KBM-7 (cell line): Measurements from ENCODE around the gene CCDC175.

ENCODE experiments used
- DNase-seq: peaks from one replicate; pipeline ENCODE4 v3.0.0-alpha.2; 2015
- in situ Hi-C: fragments of 300-500 bp; cut with MboI; formaldehyde crosslinking; loops from 2 replicates; pipeline ENCODE4 v1.14.3; 2020; ENCODE audit warnings: low sequenced_read_pairs, low pct_unique_long_range_greater_than_20kb, mixed read lengths

Gene CCDC175

DNA sequence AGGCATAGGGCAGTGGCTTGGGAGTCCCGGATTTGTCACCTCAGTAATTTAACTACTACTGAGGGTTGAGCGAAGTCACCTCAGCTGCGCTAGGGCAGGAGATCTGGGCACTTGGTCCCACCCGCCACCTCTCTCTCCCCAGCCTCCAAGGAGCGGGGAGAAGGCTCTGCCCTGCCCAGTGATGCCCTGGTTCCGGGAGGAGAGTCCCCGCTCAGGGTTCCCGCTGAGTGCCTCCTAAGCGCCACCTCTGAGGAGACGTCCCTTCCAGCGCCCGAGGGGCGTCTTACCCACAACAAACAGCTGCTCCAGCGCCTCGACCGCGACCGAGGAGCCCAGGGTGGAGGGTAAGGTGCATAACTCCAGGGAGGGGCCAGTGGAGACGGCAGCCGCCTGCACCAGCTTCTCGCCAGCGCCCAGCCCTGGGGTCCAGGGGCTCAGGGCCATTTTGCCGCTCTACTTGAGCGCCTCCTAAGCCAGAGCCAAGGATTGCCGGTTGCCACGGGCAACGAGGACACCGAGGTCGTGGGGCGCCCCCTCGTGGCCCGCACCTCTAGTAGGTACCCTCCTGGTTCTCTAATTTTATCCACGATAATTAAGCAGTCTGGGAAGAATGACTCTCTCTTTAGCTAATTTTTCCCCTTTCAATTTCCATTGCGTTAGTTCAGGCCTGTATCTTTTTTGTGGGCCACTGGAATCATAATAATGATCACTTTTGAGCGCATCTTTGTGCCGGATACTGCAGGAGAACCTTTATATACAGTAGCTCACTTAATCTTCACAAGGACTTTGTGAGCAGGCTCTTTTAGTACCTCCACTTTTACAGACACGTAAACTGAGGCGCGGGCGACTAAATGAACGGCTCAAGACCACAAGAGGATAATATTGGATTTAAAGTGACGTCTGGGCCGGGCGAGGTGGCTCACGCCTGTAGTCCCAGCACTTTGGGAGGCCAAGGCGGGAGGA lies at the start of gene CCDC175:
Gene CCDC175 (minus strand): TSS at position 481 of the 963 bp plus-strand sequence. CDS start 37 bp downstream, at position 444.
- DNase-seq = peak; percentile 80
- in situ Hi-C loops = no loop called here

DNA sequence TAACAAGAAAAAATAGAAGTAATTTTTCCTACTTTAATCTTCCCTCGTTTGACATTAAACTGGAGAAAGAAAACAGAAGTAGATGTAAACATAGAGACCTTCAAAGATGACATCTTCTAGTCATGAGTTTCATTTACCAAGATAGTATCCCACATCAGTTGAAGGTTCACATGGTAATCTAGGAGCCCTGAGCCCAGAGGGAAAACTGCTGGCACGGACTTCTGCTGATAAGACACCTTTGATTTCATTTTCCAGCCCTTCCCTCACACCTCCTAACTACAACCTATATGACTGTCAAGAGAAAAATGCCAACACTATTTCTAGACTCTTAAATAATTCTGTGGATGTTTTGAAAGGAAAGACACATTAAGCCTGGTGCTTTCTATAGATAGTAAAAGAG lies 46.0 kb upstream of the CCDC175 start:
- in situ Hi-C loops = no loop called here
- no peak for DNase-seq

- in situ Hi-C loops = no loop called here
- DNase-seq = no peak
These were observed 42.4 kb upstream of the CCDC175 start for GRCh38 chr14:59619061-59619460.

- no peak for DNase-seq
- in situ Hi-C loops = no loop called here
These were observed 24.4 kb upstream of the CCDC175 start for GRCh38 chr14:59601056-59601455.

DNA sequence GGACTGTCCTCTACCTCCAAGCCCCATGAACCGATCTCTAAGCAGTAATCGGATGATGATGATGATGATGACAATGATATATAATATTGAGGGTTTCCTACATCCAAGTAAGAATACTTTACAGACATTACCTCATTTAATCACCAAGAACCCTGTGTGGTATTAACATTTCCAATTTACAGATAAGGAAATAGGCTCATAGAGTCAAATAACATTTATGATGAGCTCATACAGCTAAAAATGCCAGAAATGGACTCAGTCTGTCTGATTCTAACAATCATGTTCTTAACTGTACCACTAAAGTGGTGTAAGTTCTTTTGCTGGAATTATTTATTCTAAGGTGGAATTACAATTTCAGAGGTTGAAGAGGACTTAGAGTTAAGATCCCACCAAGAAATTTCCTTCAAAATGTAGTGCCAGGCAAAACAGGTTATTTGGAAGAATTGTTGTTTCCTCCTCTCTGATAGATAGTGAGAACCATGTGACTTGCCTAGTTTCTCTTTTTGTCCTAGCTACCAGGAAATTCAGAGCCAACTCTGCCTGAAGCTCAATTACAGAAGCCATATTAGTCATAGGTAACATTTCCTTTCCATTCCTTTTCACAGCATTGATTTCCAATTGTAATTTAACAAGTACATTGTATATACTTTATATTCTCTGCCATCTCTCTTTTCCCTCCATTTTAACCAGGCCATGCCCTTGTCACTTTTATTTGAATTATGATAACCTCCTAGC lies 23.8 kb upstream of the CCDC175 start:
- no peak for DNase-seq
- in situ Hi-C loops = no loop called here

DNA sequence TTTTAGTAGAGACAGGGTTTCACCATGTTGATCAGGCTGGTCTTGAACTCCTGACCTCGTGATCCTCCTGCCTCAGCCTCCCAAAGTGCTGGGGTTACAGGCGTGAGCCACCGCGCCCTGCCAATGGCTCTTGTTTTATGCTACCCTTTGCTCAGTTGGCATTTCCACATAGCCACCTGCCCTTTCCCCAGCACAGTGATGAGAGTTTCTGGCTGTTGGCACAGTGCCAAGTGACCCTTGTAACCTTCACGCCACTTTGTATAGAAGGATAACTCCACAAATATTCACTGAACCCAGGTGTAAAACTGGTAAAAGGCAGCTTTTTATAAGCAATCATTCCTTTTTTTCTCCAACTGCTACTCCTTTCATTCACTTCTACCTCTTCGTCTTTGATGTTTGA lies 18.5 kb upstream of the CCDC175 start:
- no peak for DNase-seq
- in situ Hi-C loops = no loop called here

DNA sequence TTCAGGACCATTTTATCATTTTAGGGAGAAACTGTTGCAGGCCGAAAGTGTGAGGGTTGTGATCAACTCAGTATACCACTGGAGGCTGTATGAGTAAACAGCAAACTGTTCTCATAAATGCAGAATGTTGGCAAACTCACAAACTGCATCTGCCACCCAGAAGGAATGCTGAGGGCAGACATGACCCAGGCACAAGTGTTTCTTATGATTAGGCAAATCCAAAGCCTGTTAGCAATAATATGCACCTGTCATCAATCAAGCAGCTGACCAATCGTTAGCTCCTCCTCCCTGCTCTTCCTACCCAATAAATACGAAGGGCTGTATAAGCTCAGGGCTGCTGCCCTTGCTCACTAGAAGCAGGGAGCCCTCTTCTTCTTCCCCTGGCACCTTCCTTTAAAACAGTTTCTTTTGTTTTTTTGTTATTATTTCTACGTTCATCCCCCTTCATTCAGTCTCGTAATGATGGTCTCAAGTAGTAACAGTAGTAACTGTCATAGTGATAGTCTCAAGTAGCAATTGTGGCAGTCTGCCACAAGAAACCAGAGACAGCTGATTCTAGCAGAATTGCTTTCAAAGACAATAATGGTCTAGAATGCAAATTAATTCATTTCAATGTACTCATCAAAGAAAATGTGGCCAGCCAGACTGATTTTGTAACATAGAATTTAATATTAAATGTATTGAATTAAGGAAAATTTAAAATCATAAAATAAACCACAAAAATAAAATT lies 15.2 kb upstream of the CCDC175 start:
- in situ Hi-C loops = no loop called here
- no peak for DNase-seq

- no peak for DNase-seq
- in situ Hi-C loops = no loop called here
These were observed 11.5 kb upstream of the CCDC175 start for GRCh38 chr14:59588101-59588500.

- DNase-seq = peak; percentile 70
- in situ Hi-C loops = no loop called here
These were observed 9.4 kb upstream of the CCDC175 start for GRCh38 chr14:59585891-59586554.

GRCh38 chr14:59583755-59584154 lies 7.1 kb upstream of the CCDC175 start:
- peak; percentile 27 for DNase-seq
- in situ Hi-C loops = no loop called here

GRCh38 chr14:59582845-59583509 lies 6.4 kb upstream of the CCDC175 start:
- peak; percentile 88 for DNase-seq
- in situ Hi-C loops = no loop called here

DNA sequence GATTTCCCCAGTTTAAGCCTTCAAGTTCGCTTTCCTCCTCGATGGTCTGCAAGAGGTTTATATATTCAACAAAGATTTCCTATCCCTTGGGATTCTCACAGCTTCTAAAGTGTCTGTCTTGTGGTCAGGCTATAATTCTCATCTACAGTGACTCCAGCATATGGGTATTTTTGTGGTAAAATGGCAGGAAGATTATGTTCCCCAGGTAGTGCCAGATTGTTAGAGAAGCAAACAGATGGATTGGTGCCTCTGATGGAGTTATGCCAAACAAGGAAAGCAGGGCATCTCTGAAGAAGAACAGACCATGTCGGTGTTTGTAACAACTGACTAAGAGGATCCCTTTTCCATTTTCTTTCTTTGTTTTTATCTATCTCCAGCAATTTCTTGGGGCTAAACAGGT lies 5.5 kb upstream of the CCDC175 start:
- no peak for DNase-seq
- in situ Hi-C loops = no loop called here

- DNase-seq = no peak
- in situ Hi-C loops = no loop called here
These were observed 4.3 kb upstream of the CCDC175 start for GRCh38 chr14:59580911-59581310.

- in situ Hi-C loops = no loop called here
- peak; percentile 23 for DNase-seq
These were observed 6.5 kb downstream of the CCDC175 start for GRCh38 chr14:59570122-59570521.

DNA sequence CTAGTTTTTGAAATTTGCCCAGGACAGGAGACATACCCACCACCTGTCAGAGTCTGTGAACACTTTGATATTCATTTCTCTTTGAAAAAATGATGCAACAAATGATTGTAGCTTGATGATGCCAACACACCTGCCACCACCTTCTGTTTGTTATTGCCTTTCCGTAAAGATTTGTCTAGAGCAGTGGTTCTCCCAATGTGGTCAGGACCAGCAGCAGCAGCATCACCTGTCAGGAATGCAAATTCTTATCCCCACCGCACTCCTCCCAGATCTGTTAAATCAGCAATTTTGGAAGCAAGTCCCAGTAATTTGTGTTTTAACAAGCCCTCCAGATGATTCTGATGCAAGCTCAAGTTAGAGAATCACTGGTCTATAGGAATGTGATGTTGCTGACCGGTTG lies 9.9 kb downstream of the CCDC175 start:
- DNase-seq = no peak
- in situ Hi-C loops = no loop called here

DNA sequence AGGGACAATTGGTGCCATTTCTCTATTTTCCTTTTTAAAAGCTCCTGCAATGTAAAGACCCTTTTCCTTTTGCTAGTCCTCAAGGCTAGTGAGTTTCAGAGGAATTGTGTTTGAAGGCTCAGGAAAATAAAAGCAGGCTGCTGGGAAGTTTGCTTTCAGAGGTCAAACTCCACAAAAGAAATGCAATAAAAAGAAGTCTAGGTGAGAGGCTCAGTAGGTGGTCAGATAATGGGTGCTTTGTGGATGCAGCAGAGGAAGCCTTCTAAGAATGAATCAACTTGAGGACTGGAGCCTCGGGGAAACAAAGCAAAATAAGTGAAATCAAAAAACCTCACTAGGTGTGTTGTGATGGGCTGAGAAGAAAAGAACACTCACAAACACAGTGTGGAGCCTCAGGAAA lies 10.3 kb downstream of the CCDC175 start:
- no peak for DNase-seq
- in situ Hi-C loops = no loop called here

DNA sequence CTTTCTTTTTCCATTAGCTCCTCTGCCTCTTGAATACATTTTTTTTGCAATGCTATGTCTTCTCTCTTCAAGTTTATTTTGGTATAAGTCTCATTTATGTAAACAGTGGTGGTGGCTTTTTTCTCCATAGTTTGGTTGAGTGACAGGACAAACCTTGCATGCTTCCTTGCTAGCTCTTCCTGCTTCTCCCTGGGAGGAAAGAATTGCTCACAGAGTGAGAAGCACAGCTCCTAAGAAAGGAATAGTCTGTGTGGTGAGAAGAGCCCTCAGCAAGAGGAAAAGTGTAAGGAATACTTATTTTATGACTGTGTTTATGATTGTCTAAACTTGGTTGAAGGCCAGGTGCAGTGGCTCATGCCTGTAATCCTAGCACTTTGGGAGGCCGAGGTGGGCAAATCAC lies 11.5 kb downstream of the CCDC175 start:
- in situ Hi-C loops = no loop called here
- no peak for DNase-seq

DNA sequence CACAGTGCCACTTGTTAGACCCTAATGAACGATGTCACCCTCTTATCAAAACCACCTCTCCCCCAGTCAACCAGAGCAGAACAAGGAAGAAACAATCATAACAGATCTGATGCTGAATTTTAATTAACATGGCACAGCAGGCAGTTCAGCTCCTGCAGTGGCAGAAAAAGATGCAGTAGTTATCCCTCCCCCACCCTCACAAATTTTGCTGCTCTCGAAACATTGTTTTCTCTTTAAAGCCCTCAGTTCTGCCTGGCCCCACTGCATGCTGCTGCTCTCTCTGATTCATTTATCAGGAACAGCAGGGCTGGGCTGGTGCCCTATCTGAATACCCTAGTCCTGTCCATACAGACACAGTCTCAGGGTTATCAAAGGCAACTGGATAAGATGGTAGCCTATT lies 12.2 kb downstream of the CCDC175 start:
- in situ Hi-C loops = no loop called here
- no peak for DNase-seq

- DNase-seq = no peak
- in situ Hi-C loops = no loop called here
These were observed 29.3 kb downstream of the CCDC175 start for GRCh38 chr14:59547310-59547709.
